Keratinocyte (primary cell): Measurements from ENCODE around the gene DDX31.
"Not testable (repeated sequence)": the region's sequence is repeated elsewhere in the genome, so short reads cannot be mapped to it uniquely, and the experiment has no call there.

ENCODE experiments used
- EZH2 ChIP-seq: IDR thresholded peaks from one replicate; pipeline ENCODE4 v1.6.1; 2012; ENCODE audit warnings: inconsistent platforms, mild to moderate bottlenecking, low read length, moderate library complexity
- TF ChIP-seq, protein P1 (sequence below), 3 experiments: IDR thresholded peaks in 1 of 3; conservative IDR thresholded peaks in 1 of 3; optimal IDR thresholded peaks in 1 of 3; 2 replicates in 2 of 3; 3 replicates in 1 of 3; pipeline versions ENCODE3 to v1.5.1; 2011; ENCODE audit warnings: low read length in 3 of 3, mild to moderate bottlenecking in 3 of 3, moderate library complexity in 2 of 3, control low read depth in 1 of 3, inconsistent platforms in 1 of 3; ENCODE audit not compliant: insufficient read depth in 2 of 3; ENCODE audit errors: extremely low read depth in 1 of 3

DNA sequence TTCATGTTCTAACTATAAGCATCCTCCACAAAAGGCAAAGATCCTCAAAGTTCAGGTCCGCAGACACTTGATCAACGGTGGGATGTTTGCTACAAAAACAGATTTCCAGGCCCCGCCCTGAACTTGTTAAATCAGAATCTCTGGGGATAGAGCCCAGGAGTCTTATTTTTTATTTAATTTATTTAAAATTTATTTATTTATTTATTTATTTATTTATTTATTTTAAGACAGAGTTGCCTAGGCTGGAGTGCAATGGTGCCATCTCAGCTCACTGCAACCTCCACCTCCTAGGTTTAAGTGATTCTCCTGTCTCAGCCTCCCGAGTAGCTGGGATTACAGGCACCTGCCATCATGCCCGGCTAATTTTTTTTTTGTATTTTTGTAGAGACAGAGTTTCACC is 41.4 kb upstream of the DDX31 start:
- not testable (repeated sequence) for TF ChIP-seq EZH2
- TF ChIP-seq, protein P1, sequence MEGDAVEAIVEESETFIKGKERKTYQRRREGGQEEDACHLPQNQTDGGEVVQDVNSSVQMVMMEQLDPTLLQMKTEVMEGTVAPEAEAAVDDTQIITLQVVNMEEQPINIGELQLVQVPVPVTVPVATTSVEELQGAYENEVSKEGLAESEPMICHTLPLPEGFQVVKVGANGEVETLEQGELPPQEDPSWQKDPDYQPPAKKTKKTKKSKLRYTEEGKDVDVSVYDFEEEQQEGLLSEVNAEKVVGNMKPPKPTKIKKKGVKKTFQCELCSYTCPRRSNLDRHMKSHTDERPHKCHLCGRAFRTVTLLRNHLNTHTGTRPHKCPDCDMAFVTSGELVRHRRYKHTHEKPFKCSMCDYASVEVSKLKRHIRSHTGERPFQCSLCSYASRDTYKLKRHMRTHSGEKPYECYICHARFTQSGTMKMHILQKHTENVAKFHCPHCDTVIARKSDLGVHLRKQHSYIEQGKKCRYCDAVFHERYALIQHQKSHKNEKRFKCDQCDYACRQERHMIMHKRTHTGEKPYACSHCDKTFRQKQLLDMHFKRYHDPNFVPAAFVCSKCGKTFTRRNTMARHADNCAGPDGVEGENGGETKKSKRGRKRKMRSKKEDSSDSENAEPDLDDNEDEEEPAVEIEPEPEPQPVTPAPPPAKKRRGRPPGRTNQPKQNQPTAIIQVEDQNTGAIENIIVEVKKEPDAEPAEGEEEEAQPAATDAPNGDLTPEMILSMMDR (optimal IDR thresholded peaks at IDR 0.05 in 1 of 3, IDR thresholded peaks at IDR 0.05 in 1 of 3, conservative IDR thresholded peaks at IDR 0.05 in 1 of 3; ENCODE audit: extremely low read depth in 1 of 3, insufficient read depth in 2 of 3, low read length in 3 of 3), result not testable (repeated sequence)
